Measurements from ENCODE around the gene PTPRM. TPM values are rescaled to one million over a fixed set of nuclear protein-coding genes. Genes with fewer than 3 reads are reported as not detected.

PTPRM gene
- total RNA-seq, 1 donor from 2014 or later, result 71.3 TPM

DNA sequence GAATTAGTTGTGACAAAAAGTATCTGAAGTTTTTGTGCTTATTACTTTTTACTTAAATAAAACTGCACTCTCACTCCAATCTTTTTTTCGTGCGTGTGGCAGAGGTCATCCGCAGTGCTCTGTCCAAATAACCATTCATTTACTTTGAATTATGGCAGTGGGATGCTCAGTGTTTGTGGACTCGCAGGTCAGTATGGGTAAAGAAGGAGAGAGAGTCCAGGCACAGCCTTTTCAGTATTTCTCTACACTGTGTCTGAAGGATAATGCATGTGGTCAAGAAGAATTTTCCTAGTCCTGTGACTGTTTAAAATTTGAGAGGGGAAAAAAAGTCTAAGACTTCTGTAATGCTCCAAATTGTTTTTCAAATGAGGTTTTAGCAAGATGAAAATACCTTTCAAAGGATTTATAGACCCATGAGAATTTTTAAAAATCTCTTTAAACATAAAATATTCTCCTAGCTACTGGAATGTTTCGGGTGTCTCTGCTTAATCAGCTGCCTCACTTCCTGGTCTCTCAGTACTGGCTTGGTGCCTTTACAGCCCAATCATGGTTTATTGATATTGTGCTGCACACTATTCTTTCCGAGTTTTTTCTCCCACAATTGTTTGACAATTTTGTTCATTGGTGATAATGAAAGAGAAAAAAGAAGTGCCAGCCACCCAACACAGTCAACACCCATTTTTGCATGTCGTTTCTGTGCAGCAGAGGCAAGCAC, 453.2 kb downstream of the PTPRM start:
- Mint-ChIP-seq H3K4me1 (peaks cover 24% of the 10 kb centered on the region), H3K4me3 (no peak overlapping the region), H3K9me3 (no peaks in the 10 kb centered on the region), H3K27me3 (ENCODE audit: low read depth) (no peaks in the 10 kb centered on the region), H3K36me3 (no peaks in the 10 kb centered on the region), H3K27ac (peak overlapping the region; percentile 35)
- TF ChIP-seq, protein P1, sequence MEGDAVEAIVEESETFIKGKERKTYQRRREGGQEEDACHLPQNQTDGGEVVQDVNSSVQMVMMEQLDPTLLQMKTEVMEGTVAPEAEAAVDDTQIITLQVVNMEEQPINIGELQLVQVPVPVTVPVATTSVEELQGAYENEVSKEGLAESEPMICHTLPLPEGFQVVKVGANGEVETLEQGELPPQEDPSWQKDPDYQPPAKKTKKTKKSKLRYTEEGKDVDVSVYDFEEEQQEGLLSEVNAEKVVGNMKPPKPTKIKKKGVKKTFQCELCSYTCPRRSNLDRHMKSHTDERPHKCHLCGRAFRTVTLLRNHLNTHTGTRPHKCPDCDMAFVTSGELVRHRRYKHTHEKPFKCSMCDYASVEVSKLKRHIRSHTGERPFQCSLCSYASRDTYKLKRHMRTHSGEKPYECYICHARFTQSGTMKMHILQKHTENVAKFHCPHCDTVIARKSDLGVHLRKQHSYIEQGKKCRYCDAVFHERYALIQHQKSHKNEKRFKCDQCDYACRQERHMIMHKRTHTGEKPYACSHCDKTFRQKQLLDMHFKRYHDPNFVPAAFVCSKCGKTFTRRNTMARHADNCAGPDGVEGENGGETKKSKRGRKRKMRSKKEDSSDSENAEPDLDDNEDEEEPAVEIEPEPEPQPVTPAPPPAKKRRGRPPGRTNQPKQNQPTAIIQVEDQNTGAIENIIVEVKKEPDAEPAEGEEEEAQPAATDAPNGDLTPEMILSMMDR (IDR thresholded peaks at IDR 0.05; ENCODE audit: unreplicated experiment), result no peak
- no peak for DNase-seq (ENCODE audit: low spot score in 2 of 2, unreplicated experiment in 2 of 2)

DNA sequence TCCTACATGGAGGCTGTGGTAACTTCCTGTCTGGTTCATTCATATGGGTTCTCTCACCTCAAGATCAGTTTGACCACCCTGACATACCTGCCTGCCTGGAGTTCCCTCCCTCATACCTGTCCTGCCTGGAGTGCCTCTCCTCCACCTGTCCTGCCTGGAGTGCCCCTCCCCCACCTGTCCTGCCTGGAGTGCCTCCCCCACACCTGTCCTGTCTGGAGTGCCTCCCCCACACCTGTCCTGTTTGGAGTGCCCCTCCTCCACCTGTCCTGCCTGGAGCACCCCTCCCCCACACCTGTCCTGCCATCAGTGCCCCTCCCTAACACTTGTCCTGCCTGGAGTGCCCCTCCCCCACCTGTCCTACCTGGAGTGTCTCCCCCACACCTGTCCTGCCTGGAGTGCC, 461.9 kb downstream of the PTPRM start:
- H3K27me3 Mint-ChIP-seq (ENCODE audit: low read depth), result no peaks in the 10 kb centered on the region

DNA sequence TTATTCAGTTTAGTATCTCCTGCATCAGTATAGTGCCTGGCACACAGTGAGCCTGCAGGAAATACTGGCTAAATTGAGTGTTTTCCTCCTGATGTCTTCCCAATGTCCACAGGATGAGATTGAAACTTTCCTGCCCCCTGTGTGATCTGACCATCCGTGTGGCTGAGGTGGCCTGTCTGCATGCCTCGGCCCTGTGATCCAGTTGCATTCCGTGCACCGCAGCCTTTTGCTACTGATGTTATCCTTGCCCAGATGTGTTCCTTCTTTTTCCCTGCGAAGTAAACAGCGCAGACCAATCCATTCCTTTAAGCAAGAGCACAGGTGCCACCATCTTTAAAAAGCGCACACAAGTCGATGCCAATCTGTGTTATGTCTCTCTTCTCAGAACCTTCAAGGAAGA, 462.6 kb downstream of the PTPRM start:
- Mint-ChIP-seq H3K4me3 (no peak overlapping the region), H3K27ac (no peak overlapping the region), H3K4me1 (no peaks in the 10 kb centered on the region), H3K9me3 (peaks cover 8% of the 10 kb centered on the region), H3K36me3 (peaks cover 3% of the 10 kb centered on the region), H3K27me3 (ENCODE audit: low read depth) (no peaks in the 10 kb centered on the region)
- no peak for DNase-seq (ENCODE audit: low spot score in 2 of 2, unreplicated experiment in 2 of 2)
- TF ChIP-seq, protein P1 (IDR thresholded peaks at IDR 0.05; ENCODE audit: unreplicated experiment), result no peak

More for the DNA sequence above, 461.9 kb downstream of the PTPRM start:
- TF ChIP-seq, protein P1 (IDR thresholded peaks at IDR 0.05; ENCODE audit: unreplicated experiment), result no peak
- H3K4me1 Mint-ChIP-seq, result no peaks in the 10 kb centered on the region
- H3K4me3 Mint-ChIP-seq, result no peak overlapping the region
- peaks cover 3% of the 10 kb centered on the region for H3K9me3 Mint-ChIP-seq
- DNase-seq (ENCODE audit: low spot score in 2 of 2, unreplicated experiment in 2 of 2), result no peak
- no peak overlapping the region for H3K27ac Mint-ChIP-seq
- H3K36me3 Mint-ChIP-seq, result peaks cover 2% of the 10 kb centered on the region

DNA sequence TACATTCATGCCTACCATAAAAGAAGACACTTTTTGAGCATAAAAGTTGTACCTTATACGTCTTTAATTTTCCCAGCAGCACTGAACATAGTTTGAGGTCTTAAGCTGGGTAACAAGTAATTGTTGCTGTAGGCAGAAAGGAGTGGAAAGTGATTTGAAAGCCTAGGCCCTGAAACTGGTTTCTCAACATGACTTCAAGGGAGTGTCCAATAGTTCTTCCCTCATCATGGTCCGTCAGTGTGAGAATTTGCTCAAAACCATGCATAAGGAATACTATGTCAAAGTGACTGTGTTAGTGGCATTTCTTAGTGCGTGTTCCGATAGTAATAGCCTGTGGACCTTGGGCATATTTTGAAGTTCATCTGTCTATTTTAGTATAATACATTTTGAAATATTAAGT, 463.1 kb downstream of the PTPRM start:
- DNase-seq (ENCODE audit: low spot score in 2 of 2, unreplicated experiment in 2 of 2), result no peak
- Mint-ChIP-seq H3K4me3 (no peak overlapping the region), H3K27me3 (ENCODE audit: low read depth) (no peaks in the 10 kb centered on the region), H3K36me3 (peaks cover 3% of the 10 kb centered on the region), H3K9me3 (peaks cover 9% of the 10 kb centered on the region), H3K27ac (no peak overlapping the region), H3K4me1 (no peaks in the 10 kb centered on the region)
- TF ChIP-seq, protein P1 (IDR thresholded peaks at IDR 0.05; ENCODE audit: unreplicated experiment), result no peak

DNA sequence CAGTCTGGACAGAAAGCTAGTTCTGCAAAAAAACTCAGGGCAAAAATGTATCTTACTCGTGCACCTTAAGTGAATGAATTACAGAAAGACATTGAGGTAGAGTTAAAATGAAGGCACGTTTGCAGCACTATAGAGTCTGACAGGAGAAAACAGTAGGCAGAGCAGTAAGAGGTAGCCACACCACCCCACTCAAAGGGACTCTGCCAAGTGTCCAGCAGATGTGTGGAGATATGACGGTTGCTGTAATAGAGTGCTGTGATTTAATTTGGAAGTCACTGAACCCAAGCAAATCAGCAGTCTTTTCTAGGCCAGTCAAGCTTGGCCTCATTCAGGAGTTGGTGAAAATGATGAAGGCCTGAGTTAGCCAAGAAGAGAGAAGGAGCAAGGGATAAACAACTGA, 464.4 kb downstream of the PTPRM start:
- TF ChIP-seq, protein P1 (IDR thresholded peaks at IDR 0.05; ENCODE audit: unreplicated experiment), result no peak
- no peak overlapping the region for H3K4me3 Mint-ChIP-seq
- no peaks in the 10 kb centered on the region for H3K4me1 Mint-ChIP-seq
- peaks cover 3% of the 10 kb centered on the region for H3K36me3 Mint-ChIP-seq
- DNase-seq (ENCODE audit: low spot score in 2 of 2, unreplicated experiment in 2 of 2), result no peak
- no peak overlapping the region for H3K27ac Mint-ChIP-seq
- no peaks in the 10 kb centered on the region for H3K27me3 Mint-ChIP-seq (ENCODE audit: low read depth)
- H3K9me3 Mint-ChIP-seq, result peaks cover 9% of the 10 kb centered on the region
